Vagina (tissue), 2 donors: ENCODE measurements around the gene CNOT6.

Experiments
- CTCF ChIP-seq, 3 experiments: fragments of 450-650 bp in 2 of 3; fragments of 200-600 bp in 1 of 3; sonication (generic) in 1 of 3; IDR thresholded peaks; one replicate each; pipeline ENCODE4 v1.5.1; 2017 to 2019; ENCODE audit warnings: antibody characterized with exemption in 3 of 3, mild to moderate bottlenecking in 2 of 3, moderate library complexity in 2 of 3
- POLR2A ChIP-seq, 2 donors: fragments of 450-650 bp; IDR thresholded peaks; one replicate each; pipeline ENCODE4 v1.6.1; 2017; ENCODE audit warnings: antibody characterized with exemption in 2 of 2, mild to moderate bottlenecking in 2 of 2, moderate library complexity in 2 of 2

GRCh38 chr5:180526269-180526668, 32.1 kb downstream of the CNOT6 start:
- TF ChIP-seq CTCF (IDR thresholded peaks at IDR 0.05): no peak
- no peak for TF ChIP-seq POLR2A (IDR thresholded peaks at IDR 0.05)
